GM23248 (cell line): ENCODE measurements around the gene ITGB2.

ENCODE experiments used
- EZH2 ChIP-seq: fragments of 200-600 bp; sonication (generic); IDR thresholded peaks from 2 replicates; pipeline ENCODE4 v1.6.1; 2018; ENCODE audit warnings: antibody characterized with exemption, mild to moderate bottlenecking; ENCODE audit not compliant: insufficient read depth, poor library complexity, severe bottlenecking
- EZH2phosphoT487 ChIP-seq: fragments of 200-600 bp; sonication (generic); IDR thresholded peaks from 2 replicates; pipeline ENCODE4 v1.6.1; 2018; ENCODE audit warnings: antibody characterized with exemption, moderate library complexity, mild to moderate bottlenecking, low read depth; ENCODE audit not compliant: insufficient read depth

DNA sequence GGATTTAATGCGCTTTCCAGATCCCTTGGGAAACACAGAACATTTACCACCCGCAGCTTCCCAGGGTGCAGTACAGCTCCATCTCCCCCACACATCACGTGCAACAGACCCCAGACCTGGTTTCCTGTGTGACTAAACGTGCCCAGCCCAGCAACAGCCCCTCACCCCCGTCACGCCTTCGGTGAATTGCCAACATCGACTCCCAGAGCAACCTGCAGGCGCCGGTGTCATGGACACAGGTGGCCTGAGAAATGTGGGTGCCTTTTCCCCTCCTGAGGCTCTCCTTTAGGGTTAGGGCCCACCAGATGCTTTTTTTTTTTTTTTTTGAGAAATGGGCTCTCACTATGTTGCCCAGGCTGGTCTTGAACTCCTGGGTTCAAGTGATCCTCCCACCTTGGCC, 78.6 kb downstream of the ITGB2 start:
- TF ChIP-seq EZH2 (no peak), EZH2phosphoT487 (no peak)
